ENCODE measurements around the gene SERGEF.

GRCh38 chr11:17775507-17776211, 237.2 kb downstream of the SERGEF start:
- TF ChIP-seq FOS (IDR thresholded peaks at IDR 0.05; ENCODE audit: low read depth, low read length) (no peak), CTCF (conservative IDR thresholded peaks at IDR 0.05; ENCODE audit: low read depth, low read length) (no peak), SMC3 (IDR thresholded peaks at IDR 0.05; ENCODE audit: low read depth, low read length) (no peak), RFX5 (IDR thresholded peaks at IDR 0.05; ENCODE audit: low read depth, low read length) (no peak), USF2 (IDR thresholded peaks at IDR 0.05; ENCODE audit: low read depth, low read length) (no peak), POLR2A (IDR thresholded peaks at IDR 0.05; ENCODE audit: low read depth, low read length) (no peak), RAD21 (IDR thresholded peaks at IDR 0.05; ENCODE audit: low read length) (no peak), CEBPB (IDR thresholded peaks at IDR 0.05; ENCODE audit: low read depth, low read length) (no peak), ELK1 (IDR thresholded peaks at IDR 0.05; ENCODE audit: borderline replicate concordance, low read depth, low read length) (no peak)

Measured in IMR-90 (cell line).